ENCODE measurements around the gene KIAA1671.

KIAA1671 gene

GRCh38 chr22:25120761-25121212 is 168.3 kb downstream of the KIAA1671 start:
- DNase-seq: no peak

GRCh38 chr22:25122136-25122764 is 169.7 kb downstream of the KIAA1671 start:
- DNase-seq: no peak

GRCh38 chr22:25123677-25124076 is 171.2 kb downstream of the KIAA1671 start:
- no peak for DNase-seq

GRCh38 chr22:25125693-25126357 is 173.3 kb downstream of the KIAA1671 start:
- no peak for DNase-seq

- DNase-seq: no peak
These were observed 174.0 kb downstream of the KIAA1671 start for GRCh38 chr22:25126510-25126909.

GRCh38 chr22:25127318-25127717 is 174.8 kb downstream of the KIAA1671 start:
- no peak for DNase-seq

GRCh38 chr22:25130462-25130861 is 177.9 kb downstream of the KIAA1671 start:
- DNase-seq: no peak

- DNase-seq: no peak
These were observed 178.8 kb downstream of the KIAA1671 start for GRCh38 chr22:25131198-25131887.

GRCh38 chr22:25134028-25134427 is 181.5 kb downstream of the KIAA1671 start:
- no peak for DNase-seq

- no peak for DNase-seq
These were observed 181.9 kb downstream of the KIAA1671 start for GRCh38 chr22:25134451-25134850.

GRCh38 chr22:25136953-25137576 is 184.5 kb downstream of the KIAA1671 start:
- no peak for DNase-seq

GRCh38 chr22:25137577-25138525 is 185.3 kb downstream of the KIAA1671 start:
- DNase-seq: no peak

GRCh38 chr22:25139062-25139461 is 186.5 kb downstream of the KIAA1671 start:
- DNase-seq: no peak

GRCh38 chr22:25142102-25142501 is 189.6 kb downstream of the KIAA1671 start:
- no peak for DNase-seq

- DNase-seq: no peak
These were observed 190.9 kb downstream of the KIAA1671 start for GRCh38 chr22:25143156-25144076.

- no peak for DNase-seq
These were observed 192.0 kb downstream of the KIAA1671 start for GRCh38 chr22:25144522-25144921.

GRCh38 chr22:25146307-25146706 is 193.8 kb downstream of the KIAA1671 start:
- no peak for DNase-seq

GRCh38 chr22:25146906-25147641 is 194.6 kb downstream of the KIAA1671 start:
- DNase-seq: no peak

- no peak for DNase-seq
These were observed 195.1 kb downstream of the KIAA1671 start for GRCh38 chr22:25147642-25147928.

GRCh38 chr22:25148149-25148691 is 195.7 kb downstream of the KIAA1671 start:
- DNase-seq: no peak

Measured in effector CD8-positive, alpha-beta T cell (primary cell).